ENCODE results near the gene CARD19. TPM values are rescaled to one million over a fixed set of nuclear protein-coding genes. Genes with fewer than 3 reads are reported as not detected.

Gene CARD19
- total RNA-seq, 1 experiment from 2014 or later: 97.5 TPM

DNA sequence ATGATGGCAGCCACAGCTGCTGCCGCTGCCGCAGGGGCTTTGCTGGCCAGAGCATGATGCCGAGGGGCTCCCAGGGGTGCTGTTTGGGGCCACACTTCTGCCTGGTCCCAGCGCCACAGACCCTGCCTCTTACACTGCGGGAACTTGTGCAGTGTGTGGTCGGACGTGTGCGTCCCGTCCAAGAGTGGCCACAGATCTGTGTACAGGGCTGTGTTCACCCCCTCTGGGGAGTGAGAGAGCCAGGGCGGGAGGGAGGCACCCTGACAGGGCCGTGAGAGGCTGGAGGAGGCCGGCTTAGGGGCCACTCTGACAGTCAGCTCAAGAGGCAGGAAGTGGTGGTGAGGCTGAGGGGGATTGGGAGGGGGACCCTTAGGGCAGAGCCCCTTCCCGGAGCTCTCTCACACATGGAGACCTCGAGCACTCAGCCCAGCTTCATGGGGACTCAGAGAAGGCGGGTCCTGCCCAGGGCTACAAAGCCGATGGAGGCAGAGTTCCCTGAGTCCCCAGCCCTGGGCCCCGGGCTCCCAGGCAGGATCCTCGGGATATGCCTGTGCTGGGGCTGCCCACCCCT is 13.1 kb upstream of the CARD19 start:
- TF ChIP-seq EZH2 (IDR thresholded peaks at IDR 0.05; ENCODE audit: low read depth): no peak
- TF ChIP-seq, protein P1, sequence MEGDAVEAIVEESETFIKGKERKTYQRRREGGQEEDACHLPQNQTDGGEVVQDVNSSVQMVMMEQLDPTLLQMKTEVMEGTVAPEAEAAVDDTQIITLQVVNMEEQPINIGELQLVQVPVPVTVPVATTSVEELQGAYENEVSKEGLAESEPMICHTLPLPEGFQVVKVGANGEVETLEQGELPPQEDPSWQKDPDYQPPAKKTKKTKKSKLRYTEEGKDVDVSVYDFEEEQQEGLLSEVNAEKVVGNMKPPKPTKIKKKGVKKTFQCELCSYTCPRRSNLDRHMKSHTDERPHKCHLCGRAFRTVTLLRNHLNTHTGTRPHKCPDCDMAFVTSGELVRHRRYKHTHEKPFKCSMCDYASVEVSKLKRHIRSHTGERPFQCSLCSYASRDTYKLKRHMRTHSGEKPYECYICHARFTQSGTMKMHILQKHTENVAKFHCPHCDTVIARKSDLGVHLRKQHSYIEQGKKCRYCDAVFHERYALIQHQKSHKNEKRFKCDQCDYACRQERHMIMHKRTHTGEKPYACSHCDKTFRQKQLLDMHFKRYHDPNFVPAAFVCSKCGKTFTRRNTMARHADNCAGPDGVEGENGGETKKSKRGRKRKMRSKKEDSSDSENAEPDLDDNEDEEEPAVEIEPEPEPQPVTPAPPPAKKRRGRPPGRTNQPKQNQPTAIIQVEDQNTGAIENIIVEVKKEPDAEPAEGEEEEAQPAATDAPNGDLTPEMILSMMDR (conservative IDR thresholded peaks at IDR 0.05): no peak

DNA sequence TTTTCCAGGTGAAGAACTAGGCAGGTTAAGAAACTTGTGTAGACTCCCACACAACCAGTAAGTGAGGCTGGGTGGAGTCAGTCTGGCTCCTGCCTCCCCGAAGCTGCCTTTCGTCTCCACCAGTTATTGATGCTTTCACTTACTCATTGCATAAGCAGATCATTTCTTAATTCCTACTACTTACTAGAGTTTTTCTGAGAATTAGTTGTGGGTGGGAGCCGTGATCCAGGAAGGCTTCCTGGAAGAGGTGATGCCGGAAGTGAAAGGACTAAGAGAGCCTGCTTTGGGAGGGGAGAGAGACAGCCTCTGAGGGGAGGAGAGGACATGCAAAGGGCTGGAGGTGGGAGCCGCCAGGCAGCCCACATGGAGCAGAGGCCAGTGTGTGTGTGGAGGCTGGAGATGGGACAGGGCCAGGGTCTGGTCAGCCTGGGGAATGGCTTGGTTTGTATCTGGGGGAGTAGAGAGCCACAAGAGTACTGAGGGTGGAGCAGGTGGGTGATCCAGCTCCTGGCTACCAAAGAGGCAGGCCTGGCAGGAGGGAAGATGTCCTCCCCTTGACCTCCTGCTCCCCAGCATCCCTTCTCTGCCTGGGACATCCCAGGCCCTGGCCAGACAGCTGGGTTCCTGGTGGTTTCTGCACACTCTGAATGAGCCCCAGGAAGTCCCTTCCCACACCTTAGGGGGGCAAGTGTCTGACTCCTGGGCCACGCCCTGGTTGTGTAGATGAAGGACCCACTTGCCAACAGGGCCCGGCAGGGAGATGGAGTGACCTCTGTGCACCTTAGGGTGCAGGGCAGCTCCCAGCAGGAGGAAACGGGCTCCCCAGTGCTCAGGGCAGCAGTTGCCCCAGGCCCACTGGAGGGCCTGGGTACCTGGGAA is 12.2 kb upstream of the CARD19 start:
- H3K79me2 ChIP-seq (ENCODE audit: low read depth): no peaks in the 10 kb centered on the region
- H2AFZ ChIP-seq: no peak overlapping the region
- no peaks in the 10 kb centered on the region for H3K27me3 ChIP-seq (ENCODE audit: insufficient read depth, low read depth)
- no peaks in the 10 kb centered on the region for H3F3A ChIP-seq (ENCODE audit: insufficient read depth, low read depth)
- H3K4me2 ChIP-seq: no peak overlapping the region; the same call in 1 of the 2 replicates
- intact Hi-C loops (cut with micrococcal nuclease; ENCODE audit: unreplicated experiment): no loop called here
- H3K27ac ChIP-seq: no peak overlapping the region
- no peak overlapping the region for H3K4me3 ChIP-seq
- TF ChIP-seq EZH2 (IDR thresholded peaks at IDR 0.05; ENCODE audit: low read depth): no peak
- TF ChIP-seq, protein P1 (conservative IDR thresholded peaks at IDR 0.05): no peak
- no peak for DNase-seq
- H3K36me3 ChIP-seq (ENCODE audit: low read depth): no peaks in the 10 kb centered on the region
- no peaks in the 10 kb centered on the region for H4K20me1 ChIP-seq (ENCODE audit: insufficient read depth)
- no TSS peak for BruUV-seq (replicated peaks)
- CTCF ChIA-PET: no interaction called here
- no peaks in the 10 kb centered on the region; the same call in 1 of the 2 replicates for H3K9me3 ChIP-seq (ENCODE audit: insufficient read depth, low read depth)
- peaks cover 6% of the 10 kb centered on the region; the same call in 1 of the 2 replicates for H3K4me1 ChIP-seq (replicated peaks; ENCODE audit: insufficient read depth)
- no peaks in the 10 kb centered on the region for H3K9me2 ChIP-seq (ENCODE audit: insufficient read depth)
- POLR2A ChIA-PET (ENCODE audit: unreplicated experiment): interaction anchor here (0.6 kb wide), 1 partner anchor 11 kb away, joined by 3 read pairs; no protein-coding TSS in a partner anchor

More for the DNA sequence above, 13.1 kb upstream of the CARD19 start:
- Histone ChIP-seq H3K79me2 (ENCODE audit: low read depth) (no peaks in the 10 kb centered on the region), H3K27ac (no peak overlapping the region), H3K4me2 (no peak overlapping the region), H3K27me3 (ENCODE audit: insufficient read depth, low read depth) (no peaks in the 10 kb centered on the region), H3K4me3 (no peak overlapping the region), H3K9me3 (ENCODE audit: insufficient read depth, low read depth) (no peaks in the 10 kb centered on the region), H3F3A (ENCODE audit: insufficient read depth, low read depth) (no peaks in the 10 kb centered on the region), H3K9me2 (ENCODE audit: insufficient read depth) (no peaks in the 10 kb centered on the region), H3K36me3 (ENCODE audit: low read depth) (no peaks in the 10 kb centered on the region), H3K4me1 (replicated peaks; ENCODE audit: insufficient read depth) (peaks cover 6% of the 10 kb centered on the region; the same call in 1 of the 2 replicates), H4K20me1 (ENCODE audit: insufficient read depth) (no peaks in the 10 kb centered on the region), H2AFZ (no peak overlapping the region)
- intact Hi-C loops (cut with micrococcal nuclease; ENCODE audit: unreplicated experiment): no loop called here
- BruUV-seq (replicated peaks): no TSS peak
- no peak for DNase-seq
- POLR2A ChIA-PET (ENCODE audit: unreplicated experiment): no interaction called here
- CTCF ChIA-PET: no interaction called here

DNA sequence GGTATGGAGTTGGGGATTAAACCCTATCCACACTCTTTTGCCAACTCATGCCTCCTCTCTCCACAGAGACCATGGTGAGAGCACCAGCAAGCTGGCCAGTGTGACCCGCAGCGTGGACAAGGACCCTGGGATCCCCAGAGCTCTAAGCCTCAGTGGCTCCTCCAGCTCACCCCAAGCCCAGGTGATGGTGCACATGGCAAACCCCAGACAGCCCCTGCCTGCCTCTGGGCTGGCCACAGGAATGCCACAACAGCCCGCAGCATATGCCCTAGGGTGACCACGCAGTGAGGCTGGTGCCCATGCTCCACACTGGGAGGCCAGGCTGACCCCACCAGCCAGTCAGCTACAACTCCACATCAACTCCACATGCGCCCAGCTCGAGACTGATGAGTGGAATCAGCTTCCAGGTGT is 11.5 kb upstream of the CARD19 start:
- intact Hi-C loops (cut with micrococcal nuclease; ENCODE audit: unreplicated experiment): no loop called here
- H4K20me1 ChIP-seq (ENCODE audit: insufficient read depth): no peaks in the 10 kb centered on the region
- no peaks in the 10 kb centered on the region for H3K27me3 ChIP-seq (ENCODE audit: insufficient read depth, low read depth)
- TF ChIP-seq EZH2 (IDR thresholded peaks at IDR 0.05; ENCODE audit: low read depth): no peak
- TF ChIP-seq, protein P1 (conservative IDR thresholded peaks at IDR 0.05): no peak
- POLR2A ChIA-PET (ENCODE audit: unreplicated experiment): no interaction called here
- no peak for DNase-seq
- no peaks in the 10 kb centered on the region for H3K79me2 ChIP-seq (ENCODE audit: low read depth)
- H3K36me3 ChIP-seq (ENCODE audit: low read depth): no peaks in the 10 kb centered on the region
- H3K4me2 ChIP-seq: no peak overlapping the region
- H3K4me3 ChIP-seq: no peak overlapping the region
- H3K9me2 ChIP-seq (ENCODE audit: insufficient read depth): no peaks in the 10 kb centered on the region
- CTCF ChIA-PET: no interaction called here
- no peak overlapping the region for H2AFZ ChIP-seq
- no peaks in the 10 kb centered on the region; the same call in 1 of the 2 replicates for H3K9me3 ChIP-seq (ENCODE audit: insufficient read depth, low read depth)
- peaks cover 6% of the 10 kb centered on the region; the same call in 1 of the 2 replicates for H3K4me1 ChIP-seq (replicated peaks; ENCODE audit: insufficient read depth)
- BruUV-seq (replicated peaks): no TSS peak
- no peaks in the 10 kb centered on the region for H3F3A ChIP-seq (ENCODE audit: insufficient read depth, low read depth)
- no peak overlapping the region for H3K27ac ChIP-seq
